Panc1 (cell line): Measurements from ENCODE around the gene TMEM233. TPM values are rescaled to one million over a fixed set of nuclear protein-coding genes. Genes with fewer than 3 reads are reported as not detected.

ENCODE experiments used
- ATAC-seq: fragments of 200-7000 bp; cut with Tn5 transposase; 2 replicates; pipeline ENCODE4 v1.9.1; 2020; ENCODE audit warnings: mild to moderate bottlenecking, moderate library complexity
- BruUV-seq: library from RNA; stranded (reverse); fragments of 400-500 nt; replicated peaks from 2 replicates; lab custom pipeline; 2021; lab: Mats Ljungman, UMichigan
- CTCF ChIA-PET: fragments of 300-600 bp; sonication (Branson Sonifier 250); formaldehyde crosslinking; loops from one replicate; lab custom pipeline; 2022; ENCODE audit warnings: antibody characterized with exemption; lab: Charles Lee
- POLR2A ChIA-PET: fragments of 300-600 bp; sonication (Branson Sonifier 250); formaldehyde crosslinking; loops from one replicate; lab custom pipeline; 2022; ENCODE audit warnings: antibody characterized with exemption; lab: Charles Lee
- DNase-seq: peaks from one replicate; pipeline ENCODE4 v3.0.0-alpha.2; 2010; ENCODE audit warnings: low read depth, low spot score
- H3K27ac ChIP-seq: 2 replicates; pipeline ENCODE4 v1.5.1; 2011; ENCODE audit warnings: mild to moderate bottlenecking, low read length, inconsistent platforms
- H3K27me3 ChIP-seq: fragments of 200-500 bp; sonication (Bioruptor generic); 2 replicates; pipeline ENCODE4 v1.6.0; 2014; ENCODE audit warnings: low read length, inconsistent platforms; ENCODE audit not compliant: control insufficient read depth, insufficient read depth
- H3K36me3 ChIP-seq: fragments of 200-500 bp; sonication (Bioruptor generic); 2 replicates; pipeline ENCODE4 v1.5.1; 2014; ENCODE audit warnings: inconsistent platforms, mild to moderate bottlenecking, low read length, moderate library complexity; ENCODE audit not compliant: control insufficient read depth, insufficient read depth
- H3K4me1 ChIP-seq: 2 replicates; pipeline ENCODE4 v1.5.1; 2011; ENCODE audit warnings: inconsistent platforms, mild to moderate bottlenecking, low read length, moderate library complexity; ENCODE audit not compliant: control insufficient read depth, insufficient read depth
- H3K4me3 ChIP-seq, 2 experiments: 2 replicates each; pipeline ENCODE4 v1.5.1; 2011 to 2012; ENCODE audit warnings: low read depth in 2 of 2, low read length in 2 of 2, mild to moderate bottlenecking in 2 of 2, inconsistent platforms in 1 of 2, moderate library complexity in 1 of 2
- H3K9me3 ChIP-seq: fragments of 200-500 bp; sonication (Bioruptor generic); 2 replicates; pipeline ENCODE4 v1.5.1; 2014; ENCODE audit warnings: low read depth, mild to moderate bottlenecking, inconsistent platforms, low read length, moderate library complexity; ENCODE audit not compliant: control insufficient read depth, insufficient read depth
- POLR2AphosphoS5 ChIP-seq: IDR thresholded peaks from 2 replicates; pipeline ENCODE4 v1.6.1; 2012; ENCODE audit warnings: mild to moderate bottlenecking, low read depth, low read length, moderate library complexity
- SIN3A ChIP-seq: IDR thresholded peaks from 2 replicates; pipeline ENCODE4 v1.6.1; 2012; ENCODE audit warnings: low read depth, mild to moderate bottlenecking, low read length, moderate library complexity, borderline replicate concordance; ENCODE audit not compliant: insufficient read depth
- TCF7L2 ChIP-seq: IDR thresholded peaks from 2 replicates; pipeline ENCODE4 v1.6.1; 2011; ENCODE audit warnings: mild to moderate bottlenecking, low read depth, low read length, inconsistent platforms
- in situ Hi-C: cut with HindIII; loops from 2 replicates; pipeline ENCODE4 v1.10.0; 2016; ENCODE audit warnings: low sequenced_read_pairs, low pct_unique_long_range_greater_than_20kb
- intact Hi-C: fragments of 100-400 bp; cut with micrococcal nuclease; formaldehyde crosslinking; loops from one replicate; pipeline ENCODE4 v1.10.0; 2022; ENCODE audit not compliant: unreplicated experiment
- total RNA-seq: library from RNA; stranded (reverse); gene quantifications from one replicate; pipeline ENCODE4 v1.2.1, GENCODE V29; 2021; ENCODE audit not compliant: unreplicated experiment
- TF ChIP-seq, protein P1 (sequence below), 2 experiments: IDR thresholded peaks; 2 replicates each; pipeline ENCODE4 v1.6.1; 2011 to 2012; ENCODE audit warnings: low read depth in 2 of 2, control low read depth in 1 of 2, low read length in 1 of 2, mild to moderate bottlenecking in 1 of 2, moderate library complexity in 1 of 2; ENCODE audit not compliant: insufficient read depth in 1 of 2
- TF ChIP-seq, protein P2 (sequence below): fragments of 450-650 bp; IDR thresholded peaks from 2 replicates; pipeline ENCODE4 v1.5.1; 2017; ENCODE audit warnings: mild to moderate bottlenecking

The TMEM233 gene
- total RNA-seq, 1 experiment from 2014 or later, result not detected

DNA sequence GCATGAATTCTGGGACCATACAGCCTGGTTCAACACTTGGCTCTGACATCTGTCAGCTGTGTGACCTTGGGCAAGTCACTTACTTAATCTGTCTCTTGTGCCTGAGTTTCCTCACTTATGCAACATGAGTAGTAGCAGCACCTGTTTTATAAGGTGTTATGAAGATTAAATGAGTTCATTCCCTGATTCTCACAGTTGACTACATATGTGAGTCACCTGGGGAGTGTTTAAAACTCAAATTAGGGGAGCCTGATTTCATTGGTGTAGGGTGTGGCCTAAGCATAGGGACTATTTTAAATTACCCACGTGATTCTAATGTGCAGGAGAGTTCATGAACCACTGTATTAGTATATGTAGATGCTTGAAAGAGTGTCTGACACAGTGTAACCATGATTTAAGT is 36.7 kb upstream of the TMEM233 start:
- in situ Hi-C loops (no loop called here), intact Hi-C loops (no loop called here)
- Histone ChIP-seq H3K9me3 (no peaks in the 10 kb centered on the region), H3K4me1 (no peaks in the 10 kb centered on the region), H3K27me3 (peaks cover 2% of the 10 kb centered on the region; the same call in 1 of the 2 replicates), H3K4me3 (no peak overlapping the region), H3K36me3 (no peaks in the 10 kb centered on the region), H3K27ac (no peak overlapping the region)
- TF ChIP-seq, protein P1, sequence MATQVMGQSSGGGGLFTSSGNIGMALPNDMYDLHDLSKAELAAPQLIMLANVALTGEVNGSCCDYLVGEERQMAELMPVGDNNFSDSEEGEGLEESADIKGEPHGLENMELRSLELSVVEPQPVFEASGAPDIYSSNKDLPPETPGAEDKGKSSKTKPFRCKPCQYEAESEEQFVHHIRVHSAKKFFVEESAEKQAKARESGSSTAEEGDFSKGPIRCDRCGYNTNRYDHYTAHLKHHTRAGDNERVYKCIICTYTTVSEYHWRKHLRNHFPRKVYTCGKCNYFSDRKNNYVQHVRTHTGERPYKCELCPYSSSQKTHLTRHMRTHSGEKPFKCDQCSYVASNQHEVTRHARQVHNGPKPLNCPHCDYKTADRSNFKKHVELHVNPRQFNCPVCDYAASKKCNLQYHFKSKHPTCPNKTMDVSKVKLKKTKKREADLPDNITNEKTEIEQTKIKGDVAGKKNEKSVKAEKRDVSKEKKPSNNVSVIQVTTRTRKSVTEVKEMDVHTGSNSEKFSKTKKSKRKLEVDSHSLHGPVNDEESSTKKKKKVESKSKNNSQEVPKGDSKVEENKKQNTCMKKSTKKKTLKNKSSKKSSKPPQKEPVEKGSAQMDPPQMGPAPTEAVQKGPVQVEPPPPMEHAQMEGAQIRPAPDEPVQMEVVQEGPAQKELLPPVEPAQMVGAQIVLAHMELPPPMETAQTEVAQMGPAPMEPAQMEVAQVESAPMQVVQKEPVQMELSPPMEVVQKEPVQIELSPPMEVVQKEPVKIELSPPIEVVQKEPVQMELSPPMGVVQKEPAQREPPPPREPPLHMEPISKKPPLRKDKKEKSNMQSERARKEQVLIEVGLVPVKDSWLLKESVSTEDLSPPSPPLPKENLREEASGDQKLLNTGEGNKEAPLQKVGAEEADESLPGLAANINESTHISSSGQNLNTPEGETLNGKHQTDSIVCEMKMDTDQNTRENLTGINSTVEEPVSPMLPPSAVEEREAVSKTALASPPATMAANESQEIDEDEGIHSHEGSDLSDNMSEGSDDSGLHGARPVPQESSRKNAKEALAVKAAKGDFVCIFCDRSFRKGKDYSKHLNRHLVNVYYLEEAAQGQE (IDR thresholded peaks at IDR 0.05; ENCODE audit: insufficient read depth in 1 of 2, low read depth in 2 of 2, low read length in 1 of 2), result no peak
- TF ChIP-seq POLR2AphosphoS5, result no peak
- TF ChIP-seq, protein P2, sequence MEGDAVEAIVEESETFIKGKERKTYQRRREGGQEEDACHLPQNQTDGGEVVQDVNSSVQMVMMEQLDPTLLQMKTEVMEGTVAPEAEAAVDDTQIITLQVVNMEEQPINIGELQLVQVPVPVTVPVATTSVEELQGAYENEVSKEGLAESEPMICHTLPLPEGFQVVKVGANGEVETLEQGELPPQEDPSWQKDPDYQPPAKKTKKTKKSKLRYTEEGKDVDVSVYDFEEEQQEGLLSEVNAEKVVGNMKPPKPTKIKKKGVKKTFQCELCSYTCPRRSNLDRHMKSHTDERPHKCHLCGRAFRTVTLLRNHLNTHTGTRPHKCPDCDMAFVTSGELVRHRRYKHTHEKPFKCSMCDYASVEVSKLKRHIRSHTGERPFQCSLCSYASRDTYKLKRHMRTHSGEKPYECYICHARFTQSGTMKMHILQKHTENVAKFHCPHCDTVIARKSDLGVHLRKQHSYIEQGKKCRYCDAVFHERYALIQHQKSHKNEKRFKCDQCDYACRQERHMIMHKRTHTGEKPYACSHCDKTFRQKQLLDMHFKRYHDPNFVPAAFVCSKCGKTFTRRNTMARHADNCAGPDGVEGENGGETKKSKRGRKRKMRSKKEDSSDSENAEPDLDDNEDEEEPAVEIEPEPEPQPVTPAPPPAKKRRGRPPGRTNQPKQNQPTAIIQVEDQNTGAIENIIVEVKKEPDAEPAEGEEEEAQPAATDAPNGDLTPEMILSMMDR, result no peak
- no peak for TF ChIP-seq TCF7L2
- TF ChIP-seq SIN3A, result no peak
- ChIA-PET CTCF (no interaction called here), POLR2A (no interaction called here)
- BruUV-seq, result no TSS peak
- no peak for ATAC-seq
- no peak for DNase-seq

DNA sequence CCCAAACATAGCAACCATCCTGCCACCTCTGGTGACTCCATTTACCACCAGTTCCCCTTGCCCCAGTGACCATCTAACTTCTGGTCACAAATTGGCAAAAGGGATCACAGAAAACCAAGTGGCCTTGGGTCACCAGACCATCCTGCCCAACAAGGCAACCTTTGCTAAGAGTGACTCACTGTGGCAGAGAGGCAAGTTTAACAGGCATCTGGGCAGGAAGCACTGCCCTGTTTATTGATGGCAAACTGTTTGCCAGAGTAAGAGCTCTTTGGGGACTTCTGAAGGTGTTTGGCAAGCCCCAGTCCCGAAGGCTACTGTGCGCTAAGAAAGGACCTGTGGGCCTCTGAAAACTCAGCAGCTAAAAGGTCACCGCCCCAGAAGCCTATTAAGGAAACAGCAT is 28.2 kb upstream of the TMEM233 start:
- in situ Hi-C loops, result no loop called here
- Histone ChIP-seq H3K27me3 (no peaks in the 10 kb centered on the region), H3K27ac (no peak overlapping the region), H3K9me3 (no peaks in the 10 kb centered on the region), H3K36me3 (no peaks in the 10 kb centered on the region), H3K4me1 (no peaks in the 10 kb centered on the region), H3K4me3 (no peak overlapping the region)
- CTCF ChIA-PET, result no interaction called here
- intact Hi-C loops, result no loop called here
- DNase-seq (no peak), ATAC-seq (no peak)
- no TSS peak for BruUV-seq
- TF ChIP-seq TCF7L2, result no peak
- TF ChIP-seq, protein P1 (IDR thresholded peaks at IDR 0.05; ENCODE audit: insufficient read depth in 1 of 2, low read depth in 2 of 2, low read length in 1 of 2), result no peak
- no peak for TF ChIP-seq POLR2AphosphoS5
- TF ChIP-seq, protein P2, result no peak
- TF ChIP-seq SIN3A, result no peak
- POLR2A ChIA-PET, result no interaction called here
